Nephron (organoid): ENCODE measurements around the gene ZRANB1.

Experiments
- H3K27ac Mint-ChIP-seq, 3 experiments: 2 replicates each; pipeline ENCODE4 v1.8.0; 2020; ENCODE audit warnings: mixed read lengths in 3 of 3, mild to moderate bottlenecking in 2 of 3, moderate library complexity in 1 of 3
- H3K27me3 Mint-ChIP-seq: 2 replicates; pipeline ENCODE4 v1.8.0; 2021; ENCODE audit warnings: low read depth, mild to moderate bottlenecking, moderate library complexity, mixed read lengths
- H3K36me3 Mint-ChIP-seq: 2 replicates; pipeline ENCODE4 v1.8.0; 2020; ENCODE audit warnings: low read depth, mixed read lengths
- H3K4me1 Mint-ChIP-seq: 2 replicates; pipeline ENCODE4 v1.8.0; 2020; ENCODE audit warnings: mixed read lengths
- H3K4me3 Mint-ChIP-seq, 3 experiments: 2 replicates each; pipeline ENCODE4 v1.8.0; 2020; ENCODE audit warnings: mild to moderate bottlenecking in 3 of 3, mixed read lengths in 3 of 3, moderate library complexity in 2 of 3
- H3K9me3 Mint-ChIP-seq: 2 replicates; pipeline ENCODE4 v1.8.0; 2020; ENCODE audit warnings: mixed read lengths
- TF ChIP-seq, protein P1 (sequence below), 3 experiments: fragments of 200-600 bp; sonication (generic); IDR thresholded peaks; one replicate each; pipeline ENCODE4 v1.5.0; 2021; ENCODE audit warnings: antibody characterized with exemption in 3 of 3; ENCODE audit not compliant: unreplicated experiment in 3 of 3

The ZRANB1 gene

DNA sequence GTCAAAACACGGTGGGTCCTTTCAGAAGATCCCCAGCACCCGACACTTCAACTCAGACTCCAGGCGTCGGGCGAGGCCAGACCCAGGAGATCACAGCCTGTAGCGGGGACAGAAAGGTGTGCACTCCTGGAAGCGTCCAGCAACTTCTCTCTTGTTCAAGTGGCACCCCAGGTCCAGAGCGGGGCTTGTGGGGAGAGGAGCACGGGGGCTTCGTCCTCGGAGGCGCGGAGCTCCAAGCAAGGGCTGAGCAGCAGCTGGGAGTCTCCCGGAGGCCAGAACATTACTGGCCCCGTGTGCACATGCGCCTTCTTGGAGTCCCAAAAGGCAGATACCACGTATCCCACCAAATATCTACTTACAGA lies 54.9 kb downstream of the ZRANB1 start:
- Mint-ChIP-seq H3K4me1 (peaks cover 11% of the 10 kb centered on the region), H3K4me3 (no peak overlapping the region), H3K27me3 (no peaks in the 10 kb centered on the region), H3K36me3 (peaks cover 64% of the 10 kb centered on the region), H3K27ac (no peak overlapping the region), H3K9me3 (no peaks in the 10 kb centered on the region)
- TF ChIP-seq, protein P1, sequence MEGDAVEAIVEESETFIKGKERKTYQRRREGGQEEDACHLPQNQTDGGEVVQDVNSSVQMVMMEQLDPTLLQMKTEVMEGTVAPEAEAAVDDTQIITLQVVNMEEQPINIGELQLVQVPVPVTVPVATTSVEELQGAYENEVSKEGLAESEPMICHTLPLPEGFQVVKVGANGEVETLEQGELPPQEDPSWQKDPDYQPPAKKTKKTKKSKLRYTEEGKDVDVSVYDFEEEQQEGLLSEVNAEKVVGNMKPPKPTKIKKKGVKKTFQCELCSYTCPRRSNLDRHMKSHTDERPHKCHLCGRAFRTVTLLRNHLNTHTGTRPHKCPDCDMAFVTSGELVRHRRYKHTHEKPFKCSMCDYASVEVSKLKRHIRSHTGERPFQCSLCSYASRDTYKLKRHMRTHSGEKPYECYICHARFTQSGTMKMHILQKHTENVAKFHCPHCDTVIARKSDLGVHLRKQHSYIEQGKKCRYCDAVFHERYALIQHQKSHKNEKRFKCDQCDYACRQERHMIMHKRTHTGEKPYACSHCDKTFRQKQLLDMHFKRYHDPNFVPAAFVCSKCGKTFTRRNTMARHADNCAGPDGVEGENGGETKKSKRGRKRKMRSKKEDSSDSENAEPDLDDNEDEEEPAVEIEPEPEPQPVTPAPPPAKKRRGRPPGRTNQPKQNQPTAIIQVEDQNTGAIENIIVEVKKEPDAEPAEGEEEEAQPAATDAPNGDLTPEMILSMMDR (IDR thresholded peaks at IDR 0.05; ENCODE audit: unreplicated experiment in 3 of 3), result no peak

DNA sequence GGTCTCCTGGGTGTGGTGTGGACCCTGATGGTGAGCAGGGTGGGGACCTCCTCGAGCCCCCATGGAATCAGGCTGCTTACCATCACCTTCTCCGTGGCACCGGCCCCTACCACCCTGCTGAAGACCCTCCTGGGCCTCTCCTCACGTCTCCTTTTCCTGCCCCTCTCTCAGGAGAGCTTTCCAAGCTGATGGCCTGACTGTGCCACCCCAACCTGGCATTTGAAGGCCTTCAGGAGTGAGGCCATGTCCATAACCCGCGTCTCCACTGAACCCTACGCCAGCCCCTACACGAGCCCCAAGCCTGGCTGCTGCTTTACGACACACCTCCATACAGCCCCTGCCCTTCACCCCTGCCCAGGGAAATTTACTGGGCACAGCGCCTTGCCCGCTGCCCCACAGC lies 55.4 kb downstream of the ZRANB1 start:
- TF ChIP-seq, protein P1 (IDR thresholded peaks at IDR 0.05; ENCODE audit: unreplicated experiment in 3 of 3), result no peak
- H3K27me3 Mint-ChIP-seq, result no peaks in the 10 kb centered on the region
- no peak overlapping the region for H3K4me3 Mint-ChIP-seq
- peak overlapping the region in 1 of 3 experiments; percentile 18 for H3K27ac Mint-ChIP-seq
- H3K9me3 Mint-ChIP-seq, result no peaks in the 10 kb centered on the region
- H3K36me3 Mint-ChIP-seq, result peaks cover 60% of the 10 kb centered on the region
- H3K4me1 Mint-ChIP-seq, result peaks cover 11% of the 10 kb centered on the region

DNA sequence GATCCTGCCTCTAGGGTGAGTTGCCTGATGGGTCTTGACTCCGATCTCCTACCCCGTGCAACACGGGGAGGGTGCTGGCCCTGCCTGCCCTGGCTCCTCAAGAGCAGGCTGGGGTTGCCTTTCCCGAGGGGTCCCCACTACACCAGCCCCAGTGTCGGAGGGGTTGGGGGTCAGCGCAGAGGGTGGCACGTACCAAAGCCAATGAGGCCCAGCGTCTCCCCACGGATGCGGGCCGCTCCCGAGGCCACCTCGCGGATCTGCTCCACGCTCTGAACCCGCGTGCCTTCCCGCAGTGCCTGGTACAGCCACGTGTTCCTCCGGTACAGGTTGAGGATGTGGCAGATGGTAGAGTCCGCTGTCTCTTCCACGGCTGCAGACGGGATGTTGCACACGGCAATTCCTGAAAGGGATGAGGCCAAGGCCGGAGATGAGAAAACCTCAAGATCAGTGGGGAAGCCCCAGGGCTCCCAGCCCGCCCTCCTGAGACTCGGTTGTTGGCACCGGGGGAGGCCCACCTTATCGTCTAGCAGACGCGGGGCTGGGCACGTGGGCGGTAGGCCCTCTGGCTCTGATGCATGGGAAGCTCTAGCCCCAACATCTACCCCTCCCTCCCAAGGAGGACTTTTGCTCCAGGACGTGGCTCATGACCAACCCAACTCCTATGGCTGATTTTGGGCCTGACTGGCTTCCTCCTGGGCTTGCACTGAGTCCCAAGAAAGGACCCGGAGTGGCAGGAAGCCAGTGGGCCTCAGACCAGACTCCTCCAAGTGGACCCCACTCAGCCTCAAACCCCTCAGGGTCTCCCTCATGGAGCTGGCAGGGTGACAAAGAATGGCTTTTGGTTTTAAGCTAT lies 56.1 kb downstream of the ZRANB1 start:
- Mint-ChIP-seq H3K4me1 (peaks cover 11% of the 10 kb centered on the region), H3K36me3 (peaks cover 53% of the 10 kb centered on the region), H3K27me3 (no peaks in the 10 kb centered on the region), H3K27ac (peak overlapping the region in 1 of 3 experiments; percentile 18), H3K4me3 (no peak overlapping the region), H3K9me3 (no peaks in the 10 kb centered on the region)
- TF ChIP-seq, protein P1 (IDR thresholded peaks at IDR 0.05; ENCODE audit: unreplicated experiment in 3 of 3), result no peak

DNA sequence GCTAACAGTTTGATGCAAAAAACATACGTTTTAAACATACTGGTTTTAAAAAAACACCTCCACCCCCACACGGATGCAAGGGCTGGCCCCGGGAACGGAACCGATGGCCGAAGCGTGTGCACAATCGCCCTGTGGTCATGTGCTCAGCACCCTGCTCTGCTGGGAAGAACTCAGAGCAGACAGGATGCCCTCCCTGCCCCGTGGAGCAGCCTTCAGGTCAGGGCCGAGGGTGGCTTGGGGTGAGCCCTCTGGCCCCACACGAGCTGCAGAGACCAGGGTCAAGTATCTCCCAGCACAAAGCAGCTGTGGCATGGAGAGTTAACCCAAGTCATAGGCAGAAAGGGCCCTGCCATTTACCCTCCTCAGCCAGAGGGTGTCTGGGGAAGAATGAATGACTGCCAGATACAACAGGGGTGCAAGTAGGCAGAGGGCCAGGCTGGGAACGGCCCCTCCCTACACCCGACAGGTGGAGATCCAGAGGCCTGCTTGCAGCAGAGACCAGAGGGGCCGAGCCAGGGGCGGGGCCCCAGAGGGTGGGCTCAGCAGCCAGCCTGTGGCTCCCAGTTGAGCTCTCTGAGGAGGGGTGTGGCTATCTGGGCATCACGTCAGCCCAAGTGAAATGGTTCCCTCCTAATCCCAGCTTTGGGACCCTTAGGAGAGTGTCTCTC lies 56.8 kb downstream of the ZRANB1 start:
- Mint-ChIP-seq H3K9me3 (no peaks in the 10 kb centered on the region), H3K36me3 (peaks cover 45% of the 10 kb centered on the region), H3K27ac (no peak overlapping the region), H3K4me1 (peaks cover 11% of the 10 kb centered on the region), H3K4me3 (no peak overlapping the region), H3K27me3 (no peaks in the 10 kb centered on the region)
- TF ChIP-seq, protein P1 (IDR thresholded peaks at IDR 0.05; ENCODE audit: unreplicated experiment in 3 of 3), result no peak

DNA sequence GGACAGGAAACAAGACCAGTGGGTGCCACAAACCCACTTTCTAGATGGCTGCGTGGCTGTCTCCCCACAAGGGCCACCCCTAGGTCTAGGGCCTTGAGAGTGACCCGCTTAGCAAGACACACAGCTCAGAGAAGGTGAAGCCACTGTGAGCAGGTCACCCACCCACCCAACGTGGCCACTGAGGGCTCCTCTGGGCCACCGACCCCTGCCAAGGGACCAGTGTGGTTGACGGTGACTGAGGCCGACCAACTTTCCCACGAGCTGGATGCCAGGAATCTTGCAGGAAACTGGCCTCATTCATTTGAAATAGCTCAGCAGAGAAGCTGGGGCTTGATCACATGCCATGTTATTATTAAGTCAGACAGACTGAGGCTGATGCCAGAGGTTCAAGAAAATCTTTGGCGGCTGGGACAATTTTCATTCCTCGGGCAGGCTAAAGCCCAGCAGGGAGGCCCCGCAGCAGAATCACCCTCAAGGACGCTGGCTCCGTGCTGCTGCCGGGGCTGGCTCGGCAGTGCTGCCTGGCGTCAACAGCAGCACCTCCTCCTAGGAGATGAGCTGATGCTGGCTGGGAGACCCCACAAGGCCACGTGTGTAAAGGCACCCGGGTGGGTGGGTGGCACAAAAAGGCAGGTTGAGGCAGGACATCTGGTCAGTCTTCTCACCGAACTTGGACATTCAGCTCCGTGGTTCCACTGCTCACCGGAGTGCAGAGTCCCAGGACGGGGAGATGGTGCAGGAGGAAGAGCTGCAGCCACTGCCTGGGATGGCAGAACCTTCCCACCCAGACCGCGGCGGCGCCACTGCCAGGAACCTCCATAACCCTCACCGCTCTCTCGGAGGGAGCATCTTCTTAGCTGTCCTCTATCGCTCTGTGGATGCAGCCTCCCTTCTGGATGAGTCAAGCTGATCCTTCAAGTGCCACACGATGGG lies 57.8 kb downstream of the ZRANB1 start:
- Mint-ChIP-seq H3K36me3 (peaks cover 36% of the 10 kb centered on the region), H3K4me1 (peaks cover 11% of the 10 kb centered on the region), H3K27ac (peak overlapping the region in 1 of 3 experiments; percentile 90), H3K4me3 (no peak overlapping the region), H3K27me3 (no peaks in the 10 kb centered on the region), H3K9me3 (no peaks in the 10 kb centered on the region)
- TF ChIP-seq, protein P1 (IDR thresholded peaks at IDR 0.05; ENCODE audit: unreplicated experiment in 3 of 3), result no peak
